Left colon (tissue), 2 donors: Measurements from ENCODE around the gene ISLR2. TPM values are rescaled to one million over a fixed set of nuclear protein-coding genes. Genes with fewer than 3 reads are reported as not detected.

Source experiments
- total RNA-seq, 2 donors: library from RNA; stranded (reverse); fragmentation: NEBNext Ultra II Directional; extraction: Animal tissue kit (Norgen Biotek cat#: 25700); gene quantifications; one replicate each; pipeline ENCODE4 v1.2.1, GENCODE V29; 2021
- donor health status: DM: no; HTN: no; CAD: no.
- donor health status: DM: yes; HTN: yes; CAD: no.

ISLR2 gene
- total RNA-seq, 2 donors from 2014 or later = 0.52 to 0.89 TPM

Other genes starting within 250 kb of the ISLR2 start
- gene LOXL1, start 204.1 kb upstream of the ISLR2 start, total RNA-seq = 1 to 10 TPM; 2.0 to 2.5 TPM
- gene STOML1, start 138.3 kb upstream of the ISLR2 start, total RNA-seq = 10 to 100 TPM; 10.9 to 15.4 TPM
- gene PML, start 135.9 kb upstream of the ISLR2 start, total RNA-seq = 10 to 100 TPM; 26.6 to 28.5 TPM
- gene GOLGA6A, start 48.0 kb upstream of the ISLR2 start, total RNA-seq = not detected
- 10 to 100 TPM in 1 of 2 donors, 1 to 10 TPM in 1; 4.8 to 10.2 TPM for gene ISLR, start 43.1 kb downstream of the ISLR2 start, total RNA-seq
- not detected for gene STRA6, start 72.2 kb downstream of the ISLR2 start, total RNA-seq
- gene CCDC33, start 105.7 kb downstream of the ISLR2 start, total RNA-seq = under 1 TPM in 1 of 2 donors, not detected in 1; 0.46 TPM
- under 1 TPM in 1 of 2 donors, not detected in 1; 0.31 TPM for gene CYP11A1, start 237.1 kb downstream of the ISLR2 start, total RNA-seq